GM21390 (cell line): ENCODE results near the gene HRH2.
"Not testable (repeated sequence)": the region's sequence is repeated elsewhere in the genome, so short reads cannot be mapped to it uniquely, and the experiment has no call there.

Experiments
- ATAC-seq: cut with Tn5 transposase; IDR thresholded peaks from one replicate; pipeline ENCODE4 v1.9.1; 2021; ENCODE audit not compliant: unreplicated experiment

Gene HRH2

GRCh38 chr5:175657593-175658271 lies at the start of gene HRH2:
Gene HRH2, plus strand, starts transcription at chr5:175658071. Its CDS starts 25,163 bp downstream, at chr5:175683234.
- no peak for ATAC-seq

GRCh38 chr5:175609526-175609925 lies 48.3 kb upstream of the HRH2 start:
- no peak for ATAC-seq

- no peak for ATAC-seq
Observed at GRCh38 chr5:175610381-175610780, 47.5 kb upstream of the HRH2 start.

- no peak for ATAC-seq
Observed at GRCh38 chr5:175610898-175611297, 47.0 kb upstream of the HRH2 start.

GRCh38 chr5:175614223-175614815 lies 43.6 kb upstream of the HRH2 start:
- ATAC-seq, result no peak

GRCh38 chr5:175614861-175615260 lies 43.0 kb upstream of the HRH2 start:
- no peak for ATAC-seq

GRCh38 chr5:175616083-175616482 lies 41.8 kb upstream of the HRH2 start:
- no peak for ATAC-seq

- ATAC-seq, result not testable (repeated sequence)
Observed at GRCh38 chr5:175616527-175616926, 41.3 kb upstream of the HRH2 start.

- no peak for ATAC-seq
Observed at GRCh38 chr5:175617447-175617846, 40.4 kb upstream of the HRH2 start.

- no peak for ATAC-seq
Observed at GRCh38 chr5:175620527-175620926, 37.3 kb upstream of the HRH2 start.

- ATAC-seq, result no peak
Observed at GRCh38 chr5:175621971-175622370, 35.9 kb upstream of the HRH2 start.

GRCh38 chr5:175623088-175623487 lies 34.8 kb upstream of the HRH2 start:
- ATAC-seq, result no peak

GRCh38 chr5:175624316-175624715 lies 33.6 kb upstream of the HRH2 start:
- no peak for ATAC-seq

GRCh38 chr5:175627005-175627404 lies 30.9 kb upstream of the HRH2 start:
- ATAC-seq, result no peak

- ATAC-seq, result no peak
Observed at GRCh38 chr5:175627739-175628138, 30.1 kb upstream of the HRH2 start.

- no peak for ATAC-seq
Observed at GRCh38 chr5:175628668-175629067, 29.2 kb upstream of the HRH2 start.

- no peak for ATAC-seq
Observed at GRCh38 chr5:175629261-175629660, 28.6 kb upstream of the HRH2 start.

GRCh38 chr5:175629793-175630192 lies 28.1 kb upstream of the HRH2 start:
- ATAC-seq, result no peak

GRCh38 chr5:175635854-175636584 lies 21.9 kb upstream of the HRH2 start:
- no peak for ATAC-seq

GRCh38 chr5:175638305-175638704 lies 19.6 kb upstream of the HRH2 start:
- no peak for ATAC-seq

- no peak for ATAC-seq
Observed at GRCh38 chr5:175640106-175640775, 17.6 kb upstream of the HRH2 start.

- ATAC-seq, result no peak
Observed at GRCh38 chr5:175642998-175643397, 14.9 kb upstream of the HRH2 start.
